Gastroesophageal sphincter (tissue), 3 donors: ENCODE measurements around the gene ZBTB20.

ENCODE experiments used
- CTCF ChIP-seq, 4 experiments: fragments of 200-600 bp in 2 of 4; fragments of 450-650 bp in 2 of 4; sonication (generic) in 1 of 4; IDR thresholded peaks; one replicate each; pipeline ENCODE4 v1.5.1; 2017 to 2019; ENCODE audit warnings: antibody characterized with exemption in 4 of 4, mild to moderate bottlenecking in 2 of 4, moderate library complexity in 2 of 4
- EP300 ChIP-seq: sonication (generic); formaldehyde crosslinking; IDR thresholded peaks from one replicate; pipeline ENCODE4 v1.6.1; 2017; ENCODE audit warnings: antibody characterized with exemption, mild to moderate bottlenecking

GRCh38 chr3:114714957-114715460, 432.1 kb downstream of the ZBTB20 start:
- no peak for TF ChIP-seq CTCF (IDR thresholded peaks at IDR 0.05)
- no peak for TF ChIP-seq EP300
